Vagina (tissue), 2 donors: ENCODE data around the gene WNK2.

Experiments used
- CTCF ChIP-seq, 3 experiments: fragments of 450-650 bp in 2 of 3; fragments of 200-600 bp in 1 of 3; sonication (generic) in 1 of 3; IDR thresholded peaks; one replicate each; pipeline ENCODE4 v1.5.1; 2017 to 2019; ENCODE audit warnings: antibody characterized with exemption in 3 of 3, mild to moderate bottlenecking in 2 of 3, moderate library complexity in 2 of 3
- POLR2A ChIP-seq, 2 donors: fragments of 450-650 bp; IDR thresholded peaks; one replicate each; pipeline ENCODE4 v1.6.1; 2017; ENCODE audit warnings: antibody characterized with exemption in 2 of 2, mild to moderate bottlenecking in 2 of 2, moderate library complexity in 2 of 2
- POLR2AphosphoS5 ChIP-seq, 2 donors: sonication (generic); formaldehyde crosslinking; IDR thresholded peaks; one replicate each; pipeline ENCODE4 v1.9.0; 2017; ENCODE audit warnings: antibody characterized with exemption in 2 of 2, mild to moderate bottlenecking in 2 of 2, low read depth in 1 of 2; ENCODE audit not compliant: insufficient read depth in 1 of 2

- TF ChIP-seq CTCF (IDR thresholded peaks at IDR 0.05) (no peak), POLR2AphosphoS5 (IDR thresholded peaks at IDR 0.05; ENCODE audit: insufficient read depth in 1 of 2, low read depth in 1 of 2) (no peak), POLR2A (IDR thresholded peaks at IDR 0.05) (no peak)
Observed at GRCh38 chr9:93305497-93306020, 121.6 kb downstream of the WNK2 start.
